GM12878 (cell line): ENCODE data around the gene METTL4. TPM values are rescaled to one million over a fixed set of nuclear protein-coding genes. Genes with fewer than 3 reads are reported as not detected.

ENCODE experiments used
- ATAC-seq: fragments of 200-7000 bp; cut with Tn5 transposase; 3 replicates; pipeline ENCODE4 v1.9.1; 2020; ENCODE audit warnings: mild to moderate bottlenecking, moderate library complexity
- BruUV-seq: library from RNA; stranded (reverse); fragments of 400-500 nt; replicated peaks from 2 replicates; lab custom pipeline; 2021; lab: Mats Ljungman, UMichigan
- CTCF ChIA-PET: fragments of 300-600 bp; sonication (Branson Sonifier 250); formaldehyde crosslinking; extraction: SDS; loops from one replicate; lab custom pipeline; 2021; ENCODE audit warnings: inconsistent platforms; lab: Yijun Ruan, JAX
- POLR2A ChIA-PET: fragments of 350-600 bp; formaldehyde crosslinking; extraction: SDS; loops from one replicate; lab custom pipeline; 2021; ENCODE audit warnings: inconsistent platforms; lab: Charles Lee
- RAD21 ChIA-PET: fragments of 300-600 bp; sonication (Branson Sonifier 250); formaldehyde crosslinking; loops from one replicate; lab custom pipeline; 2023; ENCODE audit warnings: antibody characterized with exemption; ENCODE audit not compliant: unreplicated experiment; lab: Charles Lee
- SMC1A ChIA-PET: fragments of 300-600 bp; sonication (Branson Sonifier 250); formaldehyde crosslinking; loops from one replicate; lab custom pipeline; 2023; ENCODE audit not compliant: unreplicated experiment, uncharacterized antibody; lab: Charles Lee
- DNase-seq: peaks from one replicate; pipeline ENCODE4 v3.0.0-alpha.2; 2011; ENCODE audit warnings: low read depth, low spot score
- FAIRE-seq: peaks from 3 replicates; lab custom pipeline; 2011; peaks lifted over from hg19 to GRCh38; lab: Jason Lieb, UNC
- H2AFZ ChIP-seq: 2 replicates; pipeline ENCODE4 v1.6.0; 2011; ENCODE audit warnings: low read depth, low read length, control low read depth; ENCODE audit not compliant: control insufficient read depth
- H3K27ac ChIP-seq: 2 replicates; pipeline ENCODE4 v1.5.1; 2011; ENCODE audit warnings: control low read depth; ENCODE audit not compliant: control insufficient read depth, insufficient read depth
- H3K27me3 ChIP-seq, 2 experiments: replicated peaks in 1 of 2; 2 replicates each; pipeline versions ENCODE4 v1.6.0 to v1.6.1; 2011; ENCODE audit warnings: low read length in 1 of 2; ENCODE audit not compliant: control insufficient read depth in 2 of 2, insufficient read depth in 2 of 2
- H3K36me3 ChIP-seq, 2 experiments: 2 replicates each; pipeline ENCODE4 v1.5.1; 2011; ENCODE audit warnings: low read length in 1 of 2; ENCODE audit not compliant: control insufficient read depth in 2 of 2, insufficient read depth in 2 of 2
- H3K4me1 ChIP-seq: 2 replicates; pipeline ENCODE4 v1.6.1; 2011; ENCODE audit warnings: mild to moderate bottlenecking, low read length, moderate library complexity, mixed read lengths; ENCODE audit not compliant: control insufficient read depth, insufficient read depth
- H3K4me2 ChIP-seq: 2 replicates; pipeline ENCODE4 v1.6.0; 2011; ENCODE audit warnings: control low read depth; ENCODE audit not compliant: control insufficient read depth, insufficient read depth
- H3K4me3 ChIP-seq: fragments of 200-600 bp; sonication (generic); 2 replicates; pipeline ENCODE4 v1.5.1; 2016
- H3K79me2 ChIP-seq: 2 replicates; pipeline ENCODE4 v1.6.0; 2011; ENCODE audit warnings: low read length; ENCODE audit not compliant: control insufficient read depth, insufficient read depth
- H3K9ac ChIP-seq: 2 replicates; pipeline ENCODE4 v1.8.0; 2011; ENCODE audit warnings: low read length, control low read depth, mixed read lengths; ENCODE audit not compliant: control insufficient read depth, insufficient read depth
- H3K9me3 ChIP-seq: replicated peaks from 3 replicates; pipeline ENCODE4 v1.5.1; 2011; ENCODE audit warnings: mild to moderate bottlenecking, low read length; ENCODE audit not compliant: control insufficient read depth, insufficient read depth
- H4K20me1 ChIP-seq: 2 replicates; pipeline ENCODE4 v1.6.0; 2011; ENCODE audit not compliant: control insufficient read depth, insufficient read depth
- CBFB ChIP-seq: IDR thresholded peaks from 2 replicates; pipeline ENCODE4 v1.6.1; 2016; ENCODE audit warnings: antibody characterized with exemption, low read depth
- EGR1 ChIP-seq, 2 experiments: IDR thresholded peaks; 1 replicate in 1 of 2; 2 replicates in 1 of 2; pipeline ENCODE4 v1.6.1; 2011 to 2012; ENCODE audit warnings: low read depth in 2 of 2, low read length in 2 of 2, borderline replicate concordance in 1 of 2, mild to moderate bottlenecking in 1 of 2, moderate library complexity in 1 of 2
- IKZF2 ChIP-seq, 2 experiments: fragments of 450-650 bp; IDR thresholded peaks; 2 replicates each; pipeline ENCODE4 v1.6.1; 2017; ENCODE audit warnings: mild to moderate bottlenecking in 2 of 2, moderate library complexity in 2 of 2
- LARP7 ChIP-seq: fragments of 450-650 bp; IDR thresholded peaks from 2 replicates; pipeline ENCODE4 v1.6.1; 2017; ENCODE audit warnings: mild to moderate bottlenecking
- NFYB ChIP-seq: IDR thresholded peaks from 2 replicates; pipeline ENCODE4 v1.6.1; 2011; ENCODE audit warnings: low read depth, mild to moderate bottlenecking, low read length, improper control_type of control experiment, moderate library complexity; ENCODE audit not compliant: insufficient read depth
- PAX5 ChIP-seq: IDR thresholded peaks from 2 replicates; pipeline ENCODE4 v1.6.1; 2011; ENCODE audit warnings: low read depth, low read length, borderline replicate concordance
- YY1 ChIP-seq: IDR thresholded peaks from 2 replicates; pipeline ENCODE4 v1.6.1; 2011; ENCODE audit warnings: low read depth, mild to moderate bottlenecking, low read length
- whole genome bisulfite sequencing: methylation state at CpG from one replicate; pipeline ENCODE4 v1.1.6; 2016; ENCODE audit warnings: low lambda C conversion rate; ENCODE audit not compliant: insufficient replicate concordance, insufficient coverage; ENCODE audit errors: missing lambda C conversion rate; 5-methylcytosine and 5-hydroxymethylcytosine counted together
- in situ Hi-C: fragments of 300-500 bp; cut with MboI; formaldehyde crosslinking; loops from 9 replicates; pipeline ENCODE4 v1.14.3; 2018; ENCODE audit warnings: mixed read lengths
- intact Hi-C: fragments of 100-400 bp; cut with micrococcal nuclease; formaldehyde crosslinking; loops from one replicate; pipeline ENCODE4 v1.14.2; 2022; ENCODE audit not compliant: unreplicated experiment
- polyA plus RNA-seq, 11 experiments: library from polyadenylated mRNA; depleted of rRNA in 4 of 11; unstranded in 6 of 11; stranded (reverse) in 5 of 11; fragments of >200 nt; fragmentation: Nextera tagmentation in 4 of 11; fragmentation: Illumina TruSeq in 1 of 11; extraction: Ambion mirVana in 4 of 11; extraction: Trizol in 1 of 11; gene quantifications; 1 replicate in 1 of 11; 2 replicates in 10 of 11; pipeline versions ENCODE4 v1.2.1 to v1.2.3, GENCODE V29; 2011 to 2016; ENCODE audit warnings: inconsistent platforms in 2 of 11, missing spikeins in 2 of 11, low read depth in 1 of 11
- total RNA-seq, 4 experiments: library from RNA; depleted of rRNA in 3 of 4; stranded (reverse); fragments of >200 nt in 3 of 4; fragmentation: Illumina TruSeq in 1 of 4; extraction: Trizol in 1 of 4; gene quantifications; 2 replicates each; pipeline versions ENCODE4 v1.2.1 to v1.2.3, GENCODE V29; 2013 to 2021
- TF ChIP-seq, protein P1 (sequence below): IDR thresholded peaks from 2 replicates; pipeline ENCODE4 v1.6.1; 2011; ENCODE audit warnings: mild to moderate bottlenecking, low read depth, low read length, moderate library complexity; ENCODE audit not compliant: insufficient replicate concordance
- TF ChIP-seq, protein P2 (sequence below): fragments of 150-350 bp; IDR thresholded peaks from 2 replicates; pipeline ENCODE4 v1.6.1; 2016; ENCODE audit warnings: low read depth, low read length

The METTL4 gene
- total and polyA plus RNA-seq, 10 of the 15 experiments (the other 5 are each of a cell fraction or from before 2014, with no cell fraction given) = 4.9 to 15.2 (median 12.3) TPM

GRCh38 chr18:2610549-2610948 lies 39.2 kb upstream of the METTL4 start:
- H3K4me3 ChIP-seq = no peak overlapping the region
- intact Hi-C loops (no loop called here), in situ Hi-C loops (no loop called here)
- no peaks in the 10 kb centered on the region for H3K27me3 ChIP-seq
- H3K4me2 ChIP-seq = no peak overlapping the region
- ATAC-seq (no peak), FAIRE-seq (no peak), DNase-seq (no peak)
- H3K9ac ChIP-seq = no peak overlapping the region
- ChIA-PET CTCF (no interaction called here), RAD21 (no interaction called here), POLR2A (no interaction called here), SMC1A (no interaction called here)
- H2AFZ ChIP-seq = no peak overlapping the region
- H3K27ac ChIP-seq = no peak overlapping the region
- H3K79me2 ChIP-seq = no peaks in the 10 kb centered on the region
- H3K4me1 ChIP-seq = no peaks in the 10 kb centered on the region
- H4K20me1 ChIP-seq = no peaks in the 10 kb centered on the region
- H3K9me3 ChIP-seq = no peaks in the 10 kb centered on the region
- 82% methylated on average over 5 of the region's 5 CpGs for WGBS
- no TSS peak for BruUV-seq
- no peak for TF ChIP-seq EGR1 (IDR thresholded peaks at IDR 0.05; ENCODE audit: borderline replicate concordance in 1 of 2, low read depth in 2 of 2, low read length in 2 of 2)
- H3K36me3 ChIP-seq = peaks cover 3 to 37% of the 10 kb centered on the region in 2 experiments; a peak in 3 of 4 replicates

DNA sequence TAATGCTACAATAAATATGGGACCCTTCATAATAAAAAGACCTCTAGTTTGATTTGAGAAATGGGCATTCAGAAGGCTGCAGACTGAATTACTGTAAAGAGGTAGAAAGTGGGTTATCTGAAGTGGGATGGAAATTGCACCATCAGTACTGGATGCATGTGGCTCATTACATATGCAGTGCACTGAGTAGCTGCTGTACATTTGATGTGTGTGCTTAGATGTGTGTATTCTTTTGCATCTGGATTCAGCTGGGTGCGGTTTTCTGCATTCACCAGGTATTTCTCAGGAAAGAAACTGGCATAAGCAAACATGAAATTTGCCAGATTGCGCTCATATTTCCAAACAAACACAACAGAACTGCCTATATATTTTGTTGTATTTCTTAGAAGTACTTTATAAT lies 38.3 kb upstream of the METTL4 start:
- Histone ChIP-seq H3K79me2 (no peaks in the 10 kb centered on the region), H2AFZ (no peak overlapping the region), H3K36me3 (peaks cover 0 to 29% of the 10 kb centered on the region in 2 experiments; a peak in 2 of 4 replicates), H3K9me3 (no peaks in the 10 kb centered on the region), H4K20me1 (no peaks in the 10 kb centered on the region), H3K27ac (no peak overlapping the region), H3K9ac (no peak overlapping the region), H3K4me3 (no peak overlapping the region), H3K27me3 (no peaks in the 10 kb centered on the region), H3K4me2 (no peak overlapping the region), H3K4me1 (no peaks in the 10 kb centered on the region)
- ChIA-PET SMC1A (no interaction called here), POLR2A (no interaction called here), RAD21 (interaction anchor here (1.0 kb wide), 1 partner anchor 28 kb away, joined by 3 read pairs; no protein-coding TSS in a partner anchor), CTCF (no interaction called here)
- intact Hi-C loops (no loop called here), in situ Hi-C loops (no loop called here)
- no peak for FAIRE-seq
- no TSS peak for BruUV-seq
- DNase-seq = no peak
- TF ChIP-seq LARP7 (no peak), IKZF2 (IDR thresholded peaks at IDR 0.05) (no peak), NFYB (no peak), PAX5 (no peak), CBFB (no peak), YY1 (no peak)
- TF ChIP-seq, protein P1, sequence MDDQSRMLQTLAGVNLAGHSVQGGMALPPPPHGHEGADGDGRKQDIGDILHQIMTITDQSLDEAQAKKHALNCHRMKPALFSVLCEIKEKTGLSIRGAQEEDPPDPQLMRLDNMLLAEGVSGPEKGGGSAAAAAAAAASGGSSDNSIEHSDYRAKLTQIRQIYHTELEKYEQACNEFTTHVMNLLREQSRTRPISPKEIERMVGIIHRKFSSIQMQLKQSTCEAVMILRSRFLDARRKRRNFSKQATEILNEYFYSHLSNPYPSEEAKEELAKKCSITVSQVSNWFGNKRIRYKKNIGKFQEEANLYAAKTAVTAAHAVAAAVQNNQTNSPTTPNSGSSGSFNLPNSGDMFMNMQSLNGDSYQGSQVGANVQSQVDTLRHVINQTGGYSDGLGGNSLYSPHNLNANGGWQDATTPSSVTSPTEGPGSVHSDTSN = no peak
- TF ChIP-seq, protein P2, sequence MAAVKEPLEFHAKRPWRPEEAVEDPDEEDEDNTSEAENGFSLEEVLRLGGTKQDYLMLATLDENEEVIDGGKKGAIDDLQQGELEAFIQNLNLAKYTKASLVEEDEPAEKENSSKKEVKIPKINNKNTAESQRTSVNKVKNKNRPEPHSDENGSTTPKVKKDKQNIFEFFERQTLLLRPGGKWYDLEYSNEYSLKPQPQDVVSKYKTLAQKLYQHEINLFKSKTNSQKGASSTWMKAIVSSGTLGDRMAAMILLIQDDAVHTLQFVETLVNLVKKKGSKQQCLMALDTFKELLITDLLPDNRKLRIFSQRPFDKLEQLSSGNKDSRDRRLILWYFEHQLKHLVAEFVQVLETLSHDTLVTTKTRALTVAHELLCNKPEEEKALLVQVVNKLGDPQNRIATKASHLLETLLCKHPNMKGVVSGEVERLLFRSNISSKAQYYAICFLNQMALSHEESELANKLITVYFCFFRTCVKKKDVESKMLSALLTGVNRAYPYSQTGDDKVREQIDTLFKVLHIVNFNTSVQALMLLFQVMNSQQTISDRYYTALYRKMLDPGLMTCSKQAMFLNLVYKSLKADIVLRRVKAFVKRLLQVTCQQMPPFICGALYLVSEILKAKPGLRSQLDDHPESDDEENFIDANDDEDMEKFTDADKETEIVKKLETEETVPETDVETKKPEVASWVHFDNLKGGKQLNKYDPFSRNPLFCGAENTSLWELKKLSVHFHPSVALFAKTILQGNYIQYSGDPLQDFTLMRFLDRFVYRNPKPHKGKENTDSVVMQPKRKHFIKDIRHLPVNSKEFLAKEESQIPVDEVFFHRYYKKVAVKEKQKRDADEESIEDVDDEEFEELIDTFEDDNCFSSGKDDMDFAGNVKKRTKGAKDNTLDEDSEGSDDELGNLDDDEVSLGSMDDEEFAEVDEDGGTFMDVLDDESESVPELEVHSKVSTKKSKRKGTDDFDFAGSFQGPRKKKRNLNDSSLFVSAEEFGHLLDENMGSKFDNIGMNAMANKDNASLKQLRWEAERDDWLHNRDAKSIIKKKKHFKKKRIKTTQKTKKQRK = no peak
- 97% methylated on average over 2 of the region's 2 CpGs for WGBS
- no peak for ATAC-seq
